Nephron (organoid): ENCODE measurements around the gene SMAD3.
"Not testable (repeated sequence)": the region's sequence is repeated elsewhere in the genome, so short reads cannot be mapped to it uniquely, and the experiment has no call there.

ENCODE experiments used
- H3K27ac Mint-ChIP-seq, 3 experiments: 2 replicates each; pipeline ENCODE4 v1.8.0; 2020; ENCODE audit warnings: mixed read lengths in 3 of 3, mild to moderate bottlenecking in 2 of 3, moderate library complexity in 1 of 3
- H3K27me3 Mint-ChIP-seq: 2 replicates; pipeline ENCODE4 v1.8.0; 2021; ENCODE audit warnings: low read depth, mild to moderate bottlenecking, moderate library complexity, mixed read lengths
- H3K36me3 Mint-ChIP-seq: 2 replicates; pipeline ENCODE4 v1.8.0; 2020; ENCODE audit warnings: low read depth, mixed read lengths
- H3K4me1 Mint-ChIP-seq: 2 replicates; pipeline ENCODE4 v1.8.0; 2020; ENCODE audit warnings: mixed read lengths
- H3K4me3 Mint-ChIP-seq, 3 experiments: 2 replicates each; pipeline ENCODE4 v1.8.0; 2020; ENCODE audit warnings: mild to moderate bottlenecking in 3 of 3, mixed read lengths in 3 of 3, moderate library complexity in 2 of 3
- H3K9me3 Mint-ChIP-seq: 2 replicates; pipeline ENCODE4 v1.8.0; 2020; ENCODE audit warnings: mixed read lengths
- TF ChIP-seq, protein P1 (sequence below), 3 experiments: fragments of 200-600 bp; sonication (generic); IDR thresholded peaks; one replicate each; pipeline ENCODE4 v1.5.0; 2021; ENCODE audit warnings: antibody characterized with exemption in 3 of 3; ENCODE audit not compliant: unreplicated experiment in 3 of 3

SMAD3 gene

DNA sequence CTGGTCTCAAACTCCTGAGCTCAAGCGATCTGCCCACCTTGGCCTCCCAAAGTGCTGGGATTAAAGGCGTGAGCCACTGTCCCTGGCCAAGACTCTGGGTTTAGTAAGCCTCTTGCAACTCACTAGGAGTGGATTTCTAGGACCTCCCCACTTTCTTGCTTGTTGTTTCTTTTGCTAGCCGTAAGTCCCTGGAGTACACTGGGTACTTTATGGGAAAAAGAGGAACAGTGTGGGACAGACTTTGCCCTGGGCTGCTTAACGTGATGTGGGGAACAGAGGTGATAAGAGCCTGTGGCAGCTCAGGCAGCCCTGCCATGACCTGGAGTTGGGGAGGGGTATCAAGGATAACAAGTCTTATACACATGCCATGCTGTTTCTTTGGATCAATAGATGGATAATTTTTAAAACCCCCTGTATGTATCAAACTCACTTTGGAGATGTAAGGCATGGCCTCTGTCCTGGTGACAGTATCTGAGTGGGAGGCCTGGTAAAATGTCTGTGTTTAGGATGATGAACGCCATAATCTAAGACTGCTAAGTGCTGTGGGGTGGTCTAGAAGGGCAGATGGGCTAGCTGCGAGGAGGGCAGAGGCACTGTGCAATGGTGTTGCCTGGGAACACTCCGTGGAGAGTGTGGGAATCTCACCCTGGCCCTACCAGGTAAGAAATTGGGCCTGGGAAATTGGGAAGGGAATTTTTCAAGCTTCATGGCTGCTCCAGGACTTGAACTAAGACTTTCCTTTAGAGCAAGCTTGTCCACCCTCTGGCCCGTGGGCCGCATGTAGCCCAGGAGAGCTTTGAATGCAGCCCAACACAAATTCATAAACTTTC, 54.8 kb downstream of the SMAD3 start:
- Mint-ChIP-seq H3K27me3 (peaks cover 8% of the 10 kb centered on the region), H3K4me1 (peaks cover 89% of the 10 kb centered on the region), H3K4me3 (peak overlapping the region in 2 of 3 experiments; percentile 12 to 54), H3K27ac (peak overlapping the region; percentile 93 to 97 (median 96)), H3K9me3 (no peaks in the 10 kb centered on the region), H3K36me3 (peaks cover 3% of the 10 kb centered on the region)
- TF ChIP-seq, protein P1, sequence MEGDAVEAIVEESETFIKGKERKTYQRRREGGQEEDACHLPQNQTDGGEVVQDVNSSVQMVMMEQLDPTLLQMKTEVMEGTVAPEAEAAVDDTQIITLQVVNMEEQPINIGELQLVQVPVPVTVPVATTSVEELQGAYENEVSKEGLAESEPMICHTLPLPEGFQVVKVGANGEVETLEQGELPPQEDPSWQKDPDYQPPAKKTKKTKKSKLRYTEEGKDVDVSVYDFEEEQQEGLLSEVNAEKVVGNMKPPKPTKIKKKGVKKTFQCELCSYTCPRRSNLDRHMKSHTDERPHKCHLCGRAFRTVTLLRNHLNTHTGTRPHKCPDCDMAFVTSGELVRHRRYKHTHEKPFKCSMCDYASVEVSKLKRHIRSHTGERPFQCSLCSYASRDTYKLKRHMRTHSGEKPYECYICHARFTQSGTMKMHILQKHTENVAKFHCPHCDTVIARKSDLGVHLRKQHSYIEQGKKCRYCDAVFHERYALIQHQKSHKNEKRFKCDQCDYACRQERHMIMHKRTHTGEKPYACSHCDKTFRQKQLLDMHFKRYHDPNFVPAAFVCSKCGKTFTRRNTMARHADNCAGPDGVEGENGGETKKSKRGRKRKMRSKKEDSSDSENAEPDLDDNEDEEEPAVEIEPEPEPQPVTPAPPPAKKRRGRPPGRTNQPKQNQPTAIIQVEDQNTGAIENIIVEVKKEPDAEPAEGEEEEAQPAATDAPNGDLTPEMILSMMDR (IDR thresholded peaks at IDR 0.05; ENCODE audit: unreplicated experiment in 3 of 3) = no peak

DNA sequence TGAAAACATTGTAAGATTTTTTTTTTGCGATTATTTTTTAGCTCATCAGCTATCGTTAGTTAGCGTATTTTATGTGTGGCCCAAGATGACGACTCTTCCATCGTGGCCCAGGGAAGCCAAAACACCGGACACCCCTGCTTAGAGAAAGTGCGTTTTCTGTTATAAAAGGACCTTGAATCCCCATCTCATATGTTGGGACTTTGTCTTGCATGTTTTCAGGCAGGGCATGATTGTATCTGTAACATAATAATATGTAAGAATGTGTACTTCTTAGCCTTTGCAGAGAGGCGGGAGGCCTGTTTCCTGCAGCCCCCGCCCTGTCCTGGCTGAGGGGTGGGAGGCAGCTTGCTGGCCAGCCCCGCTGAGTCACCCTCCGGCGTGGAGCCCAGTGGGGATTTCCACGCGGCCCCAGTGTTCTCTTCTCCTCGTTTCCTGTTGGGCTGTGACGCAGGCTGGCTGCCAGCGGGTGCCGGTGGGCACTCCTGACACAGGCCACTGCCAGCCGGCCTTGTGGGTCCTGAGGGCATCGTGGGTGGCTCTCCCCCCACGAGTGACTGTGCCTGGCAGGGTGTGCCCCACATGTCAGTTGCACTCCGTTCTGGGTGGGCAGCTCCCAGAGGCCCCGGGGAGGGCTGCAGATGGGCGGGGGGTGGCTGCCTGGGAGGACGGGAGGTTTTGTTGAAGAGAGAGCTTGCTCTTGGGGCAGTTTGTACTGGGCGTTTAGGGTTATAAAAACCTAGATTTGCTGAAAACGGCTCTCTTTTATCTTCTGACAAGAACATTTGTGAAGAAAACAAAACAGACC, 55.6 kb downstream of the SMAD3 start:
- TF ChIP-seq, protein P1 (IDR thresholded peaks at IDR 0.05; ENCODE audit: unreplicated experiment in 3 of 3) = no peak
- Mint-ChIP-seq H3K27me3 (peaks cover 8% of the 10 kb centered on the region), H3K4me3 (peak overlapping the region in 2 of 3 experiments; percentile 9 to 51), H3K27ac (peak overlapping the region; percentile 93 to 97 (median 96)), H3K36me3 (peaks cover 3% of the 10 kb centered on the region), H3K9me3 (no peaks in the 10 kb centered on the region), H3K4me1 (peaks cover 91% of the 10 kb centered on the region)

DNA sequence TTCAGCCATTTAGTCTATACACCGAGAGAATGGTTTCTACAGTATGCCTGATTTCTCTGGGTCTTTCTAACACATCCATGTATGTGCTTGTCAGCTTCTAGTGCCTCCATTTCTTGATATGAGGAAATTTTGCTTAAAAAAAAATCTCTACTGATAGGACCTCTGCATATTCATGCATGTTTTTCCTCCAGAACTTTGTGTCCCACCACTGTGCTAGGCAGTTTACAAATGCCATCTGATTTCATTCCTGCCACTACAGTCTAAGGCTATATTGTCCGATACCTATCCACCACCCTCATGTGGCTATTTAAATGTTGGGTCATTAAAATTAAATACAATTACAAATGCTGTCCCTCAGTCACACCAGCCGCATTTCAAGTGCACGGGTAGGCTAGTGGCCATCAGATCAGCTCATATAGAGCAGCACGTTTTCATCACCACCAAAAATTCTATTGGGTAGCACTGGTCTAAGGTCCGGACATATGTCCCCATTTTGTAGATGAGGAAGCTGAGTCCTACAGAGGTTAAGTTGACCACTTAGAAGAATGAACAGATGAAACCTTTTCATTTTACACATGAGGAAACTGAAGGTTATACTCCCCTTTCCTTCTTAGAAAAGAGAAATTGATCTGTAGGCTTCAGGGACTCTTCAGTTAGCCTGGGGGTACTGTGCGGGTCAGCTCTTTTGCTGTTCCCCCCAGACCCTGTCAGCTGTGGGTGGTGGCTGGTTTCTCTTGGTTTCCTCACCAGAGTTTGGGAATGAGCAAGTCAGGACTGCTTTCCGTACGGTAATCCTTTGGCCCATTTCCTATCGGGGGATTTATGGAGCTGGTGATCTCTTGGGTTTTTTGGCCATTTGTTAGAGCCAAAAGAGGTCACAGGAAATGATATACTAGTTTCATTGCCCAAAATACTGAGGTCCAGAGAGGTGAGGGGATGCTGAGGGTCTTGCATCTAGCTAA, 56.5 kb downstream of the SMAD3 start:
- H3K27me3 Mint-ChIP-seq = peaks cover 8% of the 10 kb centered on the region
- TF ChIP-seq, protein P1 (IDR thresholded peaks at IDR 0.05; ENCODE audit: unreplicated experiment in 3 of 3) = no peak
- H3K9me3 Mint-ChIP-seq = no peaks in the 10 kb centered on the region
- peak overlapping the region; percentile 93 to 97 (median 96) for H3K27ac Mint-ChIP-seq
- H3K4me1 Mint-ChIP-seq = peaks cover 91% of the 10 kb centered on the region
- H3K36me3 Mint-ChIP-seq = peaks cover 2% of the 10 kb centered on the region
- H3K4me3 Mint-ChIP-seq = peak overlapping the region in 2 of 3 experiments; percentile 1 to 22

DNA sequence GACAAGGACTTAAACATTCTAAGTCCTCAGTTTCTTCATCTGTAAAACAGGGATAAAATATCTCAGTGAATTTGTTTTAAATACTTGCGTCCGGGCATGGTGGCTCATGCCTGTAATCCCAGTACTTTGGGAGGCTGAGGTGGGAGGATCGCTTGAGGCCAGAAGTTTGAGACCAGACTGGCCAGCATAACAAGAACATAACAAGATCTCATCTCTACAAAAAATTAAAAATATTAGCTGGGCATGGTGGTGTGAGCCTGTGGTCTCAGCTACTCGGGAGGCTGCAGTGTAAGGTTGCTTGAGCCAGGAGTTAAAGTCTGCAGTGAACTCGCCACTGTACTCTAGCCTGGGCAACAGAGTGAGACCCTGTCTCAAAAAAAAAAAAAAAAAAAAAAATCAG, 57.4 kb downstream of the SMAD3 start:
- H3K36me3 Mint-ChIP-seq, H3K27me3 Mint-ChIP-seq, H3K9me3 Mint-ChIP-seq, H3K4me3 Mint-ChIP-seq: not testable (repeated sequence)
- peak overlapping the region in 1 of 3 experiments; percentile 97 for H3K27ac Mint-ChIP-seq
- H3K4me1 Mint-ChIP-seq = peaks cover 90% of the 10 kb centered on the region

DNA sequence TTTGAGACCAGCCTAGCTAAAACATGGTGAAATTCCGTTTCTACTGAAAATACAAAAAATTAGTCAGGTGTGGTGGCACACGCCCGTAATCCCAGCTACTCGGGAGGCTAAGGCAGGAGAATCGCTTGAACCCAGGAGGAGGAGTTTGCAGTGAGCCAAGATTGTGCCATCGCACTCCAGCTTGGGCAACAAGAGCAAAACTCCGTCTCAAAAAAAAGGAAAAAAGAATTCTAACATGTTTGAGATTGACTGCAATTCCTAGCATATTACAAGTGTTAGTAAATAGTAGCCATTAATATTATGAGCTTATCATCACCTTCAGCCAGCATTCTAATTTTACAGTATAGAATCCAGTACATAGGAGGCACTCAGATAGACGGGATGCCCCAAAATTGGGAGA, 57.9 kb downstream of the SMAD3 start:
- peak overlapping the region in 1 of 3 experiments; percentile 98 for H3K27ac Mint-ChIP-seq
- not testable (repeated sequence) for H3K27me3 Mint-ChIP-seq, H3K36me3 Mint-ChIP-seq, H3K4me3 Mint-ChIP-seq, H3K9me3 Mint-ChIP-seq
- peaks cover 90% of the 10 kb centered on the region for H3K4me1 Mint-ChIP-seq

DNA sequence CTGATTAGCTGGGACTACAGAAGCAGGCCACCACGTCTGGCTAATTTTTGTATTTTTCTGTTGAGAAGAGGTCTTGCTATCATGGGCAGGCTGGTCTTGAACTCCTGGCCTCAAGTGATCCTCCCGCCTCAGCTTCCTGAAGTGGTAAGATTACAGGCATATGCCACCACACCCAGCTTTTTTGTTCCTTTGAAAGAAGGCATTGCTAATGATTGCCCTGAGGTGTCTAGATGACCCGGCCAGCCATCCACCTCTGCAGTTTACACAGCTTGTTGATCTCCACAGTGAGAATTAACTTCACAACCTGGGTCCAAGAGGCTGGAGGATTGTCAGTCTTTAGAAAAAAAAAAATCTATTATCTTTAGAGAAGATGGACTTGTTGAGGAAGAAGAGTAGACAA, 58.7 kb downstream of the SMAD3 start:
- peaks cover 86% of the 10 kb centered on the region for H3K4me1 Mint-ChIP-seq

More for the DNA sequence above, 58.7 kb downstream of the SMAD3 start:
- peaks cover 8% of the 10 kb centered on the region for H3K27me3 Mint-ChIP-seq
- no peak overlapping the region for H3K4me3 Mint-ChIP-seq
- no peaks in the 10 kb centered on the region for H3K9me3 Mint-ChIP-seq
- TF ChIP-seq, protein P1 (IDR thresholded peaks at IDR 0.05; ENCODE audit: unreplicated experiment in 3 of 3) = no peak
- peaks cover 5% of the 10 kb centered on the region for H3K36me3 Mint-ChIP-seq
- H3K27ac Mint-ChIP-seq = peak overlapping the region; percentile 88 to 98 (median 90)
